8988T (cell line): Measurements from ENCODE around the gene ANKRD27.
"Not testable (repeated sequence)": the region's sequence is repeated elsewhere in the genome, so short reads cannot be mapped to it uniquely, and the experiment has no call there.

ENCODE experiments used
- DNase-seq: peaks from one replicate; pipeline ENCODE4 v3.0.0; 2011

ANKRD27 gene

GRCh38 chr19:32595491-32595890 lies 79.5 kb downstream of the ANKRD27 start:
- no peak for DNase-seq

DNA sequence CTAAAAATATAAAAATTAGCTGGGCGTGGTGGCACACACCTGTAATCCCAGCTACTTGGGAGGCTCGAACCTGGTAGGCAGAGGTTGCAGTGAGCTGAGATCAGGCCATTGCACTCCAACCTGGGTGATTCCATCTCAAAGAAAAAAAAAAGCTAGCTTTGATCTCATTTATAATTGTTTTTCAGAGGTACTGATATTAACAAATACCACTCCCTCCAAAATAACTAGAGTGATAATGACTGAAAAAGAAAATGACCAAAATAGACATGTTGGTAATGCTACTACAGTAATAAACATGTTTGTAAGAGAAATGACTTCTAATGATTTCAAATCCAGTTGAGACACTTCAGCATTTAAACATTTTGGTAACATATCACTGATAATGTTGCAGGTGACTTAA lies 81.0 kb downstream of the ANKRD27 start:
- no peak for DNase-seq

DNA sequence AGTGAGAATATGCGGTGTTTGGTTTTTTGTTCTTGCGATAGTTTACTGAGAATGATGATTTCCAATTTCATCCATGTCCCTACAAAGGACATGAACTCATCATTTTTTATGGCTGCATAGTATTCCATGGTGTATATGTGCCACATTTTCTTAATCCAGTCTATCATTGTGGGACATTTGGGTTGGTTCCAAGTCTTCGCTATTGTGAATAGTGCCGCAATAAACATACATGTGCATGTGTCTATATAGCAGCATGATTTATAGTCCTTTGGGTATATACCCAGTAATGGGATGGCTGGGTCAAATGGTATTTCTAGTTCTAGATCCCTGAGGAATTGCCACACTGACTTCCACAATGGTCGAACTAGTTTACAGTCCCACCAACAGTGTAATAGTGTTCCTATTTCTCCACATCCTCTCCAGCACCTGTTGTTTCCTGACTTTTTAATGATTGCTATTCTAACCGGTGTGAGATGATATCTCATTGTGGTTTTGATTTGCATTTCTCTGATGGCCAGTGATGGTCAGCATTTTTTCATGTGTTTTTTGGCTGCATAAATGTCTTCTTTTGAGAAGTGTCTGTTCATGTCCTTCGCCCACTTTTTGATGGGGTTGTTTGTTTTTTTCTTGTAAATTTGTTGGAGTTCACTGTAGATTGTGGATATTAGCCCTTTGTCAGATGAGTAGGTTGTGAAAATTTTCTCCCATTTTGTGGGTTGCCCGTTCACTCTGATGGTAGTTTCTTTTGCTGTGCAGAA lies 87.1 kb downstream of the ANKRD27 start:
- not testable (repeated sequence) for DNase-seq

GRCh38 chr19:32581705-32582179 lies 93.2 kb downstream of the ANKRD27 start:
- DNase-seq: no peak

GRCh38 chr19:32580901-32581704 lies 93.9 kb downstream of the ANKRD27 start, which contains the start of gene PDCD5:
PDCD5 (plus strand) TSS chr19:32581190; CDS start chr19:32581262, 72 bp downstream.
- peak; percentile 98 for DNase-seq

DNA sequence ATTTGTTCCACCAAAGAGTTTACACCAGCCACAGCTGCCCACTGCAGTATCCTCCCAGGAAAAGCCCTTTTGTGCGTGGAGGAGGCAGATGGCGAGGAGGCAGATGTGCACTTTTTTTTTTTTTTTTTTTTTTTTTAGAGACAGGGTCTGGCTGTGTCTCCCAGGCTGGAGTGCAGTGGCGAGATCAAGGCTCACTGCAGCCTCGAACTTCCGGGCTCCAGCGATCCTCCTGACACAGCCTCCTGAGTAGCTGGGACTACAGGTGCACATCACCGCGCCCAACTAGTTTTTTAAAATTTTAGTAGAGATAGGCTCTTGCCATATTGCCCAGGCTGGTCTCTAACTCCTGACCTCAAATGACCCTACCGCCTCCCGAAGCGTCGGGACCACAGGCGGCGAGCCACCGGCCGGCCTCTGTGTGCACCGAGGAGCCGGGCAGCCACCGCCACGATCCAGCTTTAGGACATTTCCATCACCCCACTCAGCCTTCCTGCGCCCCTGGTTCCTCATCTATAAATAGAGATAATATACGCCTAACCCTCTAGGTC lies 94.6 kb downstream of the ANKRD27 start:
- no peak for DNase-seq

DNA sequence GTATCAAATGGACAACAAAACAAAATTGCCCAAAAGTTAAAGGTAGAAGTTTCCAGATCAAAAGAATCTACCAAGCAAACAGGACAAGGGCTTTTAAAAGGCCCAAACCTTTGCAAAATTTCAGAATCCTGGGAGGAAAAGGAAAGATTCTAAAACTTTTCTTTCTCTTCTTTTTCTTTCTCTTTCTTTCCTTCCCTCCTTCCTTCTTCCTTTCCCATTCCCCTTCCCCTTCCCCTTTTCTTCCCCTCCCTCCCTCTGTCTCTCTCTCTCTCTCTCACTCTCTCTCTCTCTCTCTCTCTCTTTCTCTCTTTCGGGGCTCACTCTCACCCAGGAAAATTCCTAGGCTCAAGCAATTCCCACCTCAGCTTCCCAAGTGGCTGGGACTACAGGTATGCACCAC lies 98.2 kb downstream of the ANKRD27 start:
- DNase-seq: no peak

- DNase-seq: no peak
These were observed 101.5 kb downstream of the ANKRD27 start for GRCh38 chr19:32573492-32573794.

- not testable (repeated sequence) for DNase-seq
These were observed 102.1 kb downstream of the ANKRD27 start for GRCh38 chr19:32572700-32573491.

GRCh38 chr19:32571471-32572075 lies 103.4 kb downstream of the ANKRD27 start:
- not testable (repeated sequence) for DNase-seq

DNA sequence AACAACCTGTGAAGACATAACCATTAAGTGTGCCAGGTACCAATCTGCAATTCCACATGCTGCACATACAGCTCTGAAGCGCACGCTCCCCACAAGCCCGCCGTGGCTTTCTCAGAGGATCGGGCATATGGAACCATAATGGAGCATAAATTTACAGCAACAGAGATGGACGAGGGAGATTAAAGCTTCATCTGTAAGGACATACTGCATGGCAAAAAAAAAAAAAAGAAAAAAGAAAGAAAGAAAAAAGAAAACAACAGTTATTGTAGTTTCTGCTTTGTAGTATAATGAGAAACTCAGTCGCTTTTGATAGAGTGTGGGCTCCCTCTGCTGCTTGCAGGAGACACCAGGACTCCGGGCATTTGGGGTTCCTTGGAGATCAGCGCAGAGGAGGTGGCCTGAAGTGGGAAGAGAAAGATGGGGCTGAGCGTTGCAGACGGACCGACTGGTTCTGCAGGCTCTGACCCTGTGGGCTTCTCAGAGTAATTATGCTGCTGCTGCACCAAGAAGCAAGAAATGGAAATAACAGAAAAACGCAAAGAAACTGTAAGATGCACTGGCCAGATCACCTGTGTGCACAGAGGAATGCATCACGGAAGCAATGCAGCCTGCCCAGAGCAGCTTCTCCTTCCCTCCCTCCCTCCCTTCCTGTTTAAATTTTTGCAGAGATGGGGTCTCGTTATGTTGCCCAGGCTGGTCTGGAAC lies 104.7 kb downstream of the ANKRD27 start:
- DNase-seq: peak; percentile 45

GRCh38 chr19:32567486-32567885 lies 107.5 kb downstream of the ANKRD27 start:
- DNase-seq: no peak

DNA sequence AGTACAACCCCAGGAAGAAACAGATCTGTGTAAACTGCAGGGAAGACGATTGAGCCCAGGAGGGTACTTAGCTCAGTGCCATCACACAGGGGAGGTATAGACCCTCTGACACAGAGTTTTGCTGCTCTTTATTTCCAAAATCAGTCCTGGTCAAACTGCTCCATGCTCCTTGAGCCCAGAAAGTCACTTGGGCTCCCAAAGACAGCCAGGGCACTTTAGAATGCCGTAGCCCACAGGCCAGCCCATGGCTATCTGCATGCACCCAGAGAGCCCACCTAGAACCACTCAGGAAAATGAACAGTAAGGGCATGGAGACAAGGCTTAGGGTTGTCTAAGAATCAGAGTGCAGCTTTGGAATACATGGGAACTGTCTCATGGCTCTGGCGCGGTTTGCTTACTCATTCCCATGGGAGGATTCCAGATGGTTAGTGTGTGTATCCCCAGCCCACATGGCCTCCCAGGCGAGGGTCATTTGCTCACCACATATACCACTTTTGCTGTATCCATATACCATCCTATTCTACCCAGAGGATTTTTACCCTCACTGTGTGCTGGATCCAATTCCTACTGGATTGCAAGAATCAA lies 108.6 kb downstream of the ANKRD27 start:
- DNase-seq: no peak

DNA sequence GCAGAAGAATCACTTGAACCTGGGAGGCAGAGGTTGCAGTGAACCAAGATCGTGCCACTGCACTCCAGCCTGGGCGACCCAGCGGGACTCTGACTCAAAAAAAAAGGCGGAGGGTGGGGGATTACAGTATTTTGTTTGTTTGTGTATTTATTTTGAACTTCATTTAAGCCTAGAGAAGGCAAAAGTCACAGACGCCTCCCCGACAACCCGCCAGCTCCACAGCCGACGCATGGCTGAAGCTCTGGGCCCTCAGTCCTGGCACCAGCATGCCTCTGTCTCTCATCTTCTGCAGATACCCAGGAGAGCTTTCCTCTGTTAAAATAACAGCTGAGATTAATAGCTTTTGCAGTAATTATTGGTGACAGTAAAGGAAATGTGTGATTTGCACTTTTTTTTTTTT lies 111.2 kb downstream of the ANKRD27 start:
- DNase-seq: no peak

DNA sequence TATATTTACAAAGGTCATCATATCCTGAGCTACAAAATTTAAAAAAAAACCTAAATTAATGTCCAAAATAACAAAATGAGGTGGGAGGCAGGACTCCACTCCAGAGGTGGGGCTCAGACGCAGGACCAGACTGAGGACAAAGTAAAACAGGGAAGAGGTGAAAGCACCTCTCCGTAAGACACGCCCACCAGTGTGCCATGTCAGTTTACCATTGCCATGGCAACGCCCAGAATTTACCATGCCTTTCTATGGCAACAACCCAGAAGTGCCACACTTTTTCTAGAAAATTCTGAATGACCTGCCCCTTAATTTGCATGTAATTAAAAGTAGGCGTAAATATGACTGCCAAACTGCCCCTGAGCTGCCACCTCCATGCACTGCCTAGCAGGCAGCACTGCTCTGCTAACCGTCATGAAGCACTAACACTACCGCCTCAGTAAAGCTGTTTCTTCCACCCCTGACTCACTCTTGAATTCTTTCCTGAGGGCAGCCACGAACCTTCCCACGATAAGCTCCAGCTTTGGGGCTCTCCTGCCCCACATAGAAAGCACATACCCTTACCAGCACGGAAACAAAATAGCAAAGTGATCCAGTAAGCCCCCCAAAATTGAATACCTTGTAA lies 116.3 kb downstream of the ANKRD27 start:
- no peak for DNase-seq

DNA sequence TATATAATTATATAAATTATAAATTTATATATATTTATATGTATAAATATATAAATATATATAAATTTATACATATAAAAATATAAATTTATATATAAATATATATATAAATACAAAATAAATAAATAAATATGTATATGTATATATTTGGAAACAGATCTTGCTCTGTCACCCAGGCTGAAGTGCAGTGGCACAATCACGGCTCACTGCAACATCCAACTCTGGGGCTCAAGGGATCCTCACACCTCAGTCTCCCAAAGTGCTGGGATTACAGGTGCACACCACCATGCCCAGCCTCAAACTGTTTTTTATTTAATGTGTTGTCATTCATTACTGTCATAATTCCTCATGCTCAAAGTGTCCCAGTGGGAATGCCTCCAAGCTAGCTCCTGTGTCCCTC lies 119.2 kb downstream of the ANKRD27 start:
- DNase-seq: no peak

DNA sequence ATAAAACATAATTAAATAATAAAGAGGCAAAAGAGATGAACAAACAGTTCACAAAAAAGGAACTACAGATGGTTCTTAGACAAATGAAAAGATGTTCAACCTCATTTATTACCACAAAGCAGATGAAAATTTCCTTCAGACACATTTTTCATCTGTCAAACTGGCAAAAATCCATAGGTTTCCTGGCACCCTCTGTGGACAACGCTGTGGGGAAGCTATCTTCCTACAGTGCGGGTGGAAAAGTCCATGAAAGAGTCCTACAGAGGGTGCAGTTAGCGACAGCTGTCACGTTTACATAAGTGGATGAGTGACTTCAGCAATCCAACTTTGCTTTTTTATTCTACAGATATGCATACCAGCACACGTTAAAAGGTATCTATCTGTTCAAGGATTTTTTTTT lies 124.3 kb downstream of the ANKRD27 start:
- DNase-seq: no peak
